Hepatocyte (in vitro differentiated cells): ENCODE measurements around the gene SEMA6C.

Source experiments
- CTCF ChIP-seq: fragments of 200-600 bp; sonication (generic); IDR thresholded peaks from 2 replicates; pipeline ENCODE4 v1.5.1; 2016; ENCODE audit warnings: antibody characterized with exemption, mild to moderate bottlenecking; ENCODE audit not compliant: poor library complexity
- EZH2 ChIP-seq: fragments of 200-600 bp; sonication (generic); IDR thresholded peaks from 2 replicates; pipeline ENCODE4 v1.6.1; 2016; ENCODE audit warnings: antibody characterized with exemption, mild to moderate bottlenecking, borderline replicate concordance
- EZH2phosphoT487 ChIP-seq: fragments of 200-600 bp; sonication (generic); IDR thresholded peaks from one replicate; pipeline ENCODE4 v1.6.1; 2018; ENCODE audit warnings: antibody characterized with exemption, mild to moderate bottlenecking, low read depth, moderate library complexity; ENCODE audit not compliant: unreplicated experiment, severe bottlenecking

DNA sequence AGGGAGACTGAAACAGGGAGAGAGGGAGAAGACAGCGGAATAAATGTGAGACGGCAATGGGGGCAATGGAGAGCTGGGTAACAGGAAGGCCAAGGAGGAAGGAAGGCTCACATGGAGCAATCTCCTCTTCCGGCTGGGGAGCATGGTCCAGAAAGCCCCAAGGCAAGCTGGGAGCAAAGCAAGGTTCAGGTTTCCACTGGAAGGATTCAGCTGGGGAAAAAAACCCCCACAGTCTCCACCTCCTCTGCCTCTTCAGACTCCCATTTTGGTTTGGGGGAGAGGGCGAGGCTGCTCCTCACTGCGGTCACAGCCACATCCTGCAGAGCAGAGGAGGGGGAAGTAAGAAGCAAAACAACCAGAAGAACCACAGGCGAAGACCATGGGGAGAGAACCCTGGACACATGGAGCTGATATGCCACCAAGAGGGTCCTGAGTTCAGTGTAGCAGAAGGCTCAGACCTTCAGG lies 10.7 kb upstream of the SEMA6C start:
- TF ChIP-seq EZH2 = no peak
- no peak for TF ChIP-seq CTCF
- no peak for TF ChIP-seq EZH2phosphoT487
